ENCODE data around the gene CCDC33.

CCDC33 gene

GRCh38 chr15:74250266-74250665 lies 14.1 kb downstream of the CCDC33 start:
- TF ChIP-seq CTCF (IDR thresholded peaks at IDR 0.05; ENCODE audit: insufficient read depth, low read length, poor library complexity, severe bottlenecking) (no peak), EZH2phosphoT487 (conservative IDR thresholded peaks at IDR 0.05; ENCODE audit: low read length) (no peak)
- Histone ChIP-seq H3K9ac (ENCODE audit: low read length) (no peak overlapping the region), H3K4me3 (ENCODE audit: insufficient read depth, low read length, poor library complexity, severe bottlenecking) (no peak overlapping the region), H3K27ac (ENCODE audit: low read depth, low read length) (no peak overlapping the region), H3K4me2 (ENCODE audit: low read depth, low read length, poor library complexity, severe bottlenecking) (no peak overlapping the region), H3F3A (ENCODE audit: insufficient read depth) (no peaks in the 10 kb centered on the region), H3K79me2 (ENCODE audit: insufficient read depth, low read length) (no peaks in the 10 kb centered on the region), H4K20me1 (ENCODE audit: low read depth, low read length) (no peaks in the 10 kb centered on the region), H3K36me3 (ENCODE audit: low read length) (no peaks in the 10 kb centered on the region), H3K9me3 (ENCODE audit: insufficient read depth, low read length) (no peaks in the 10 kb centered on the region), H2AFZ (ENCODE audit: low read depth, low read length, severe bottlenecking) (no peak overlapping the region), H3K27me3 (ENCODE audit: low read length) (no peaks in the 10 kb centered on the region), H3K9me2 (replicated peaks; ENCODE audit: insufficient read depth, low read length) (no peaks in the 10 kb centered on the region)

GRCh38 chr15:74251131-74251811 lies 15.1 kb downstream of the CCDC33 start:
- H3K9ac ChIP-seq (ENCODE audit: low read length), result no peak overlapping the region
- H3K4me3 ChIP-seq (ENCODE audit: insufficient read depth, low read length, poor library complexity, severe bottlenecking), result no peak overlapping the region
- no peaks in the 10 kb centered on the region for H3K36me3 ChIP-seq (ENCODE audit: low read length)
- no peaks in the 10 kb centered on the region for H3K79me2 ChIP-seq (ENCODE audit: insufficient read depth, low read length)
- no peak overlapping the region for H2AFZ ChIP-seq (ENCODE audit: low read depth, low read length, severe bottlenecking)
- no peak overlapping the region for H3K4me2 ChIP-seq (ENCODE audit: low read depth, low read length, poor library complexity, severe bottlenecking)
- H3K27ac ChIP-seq (ENCODE audit: low read depth, low read length), result no peak overlapping the region
- H3K9me2 ChIP-seq (replicated peaks; ENCODE audit: insufficient read depth, low read length), result no peaks in the 10 kb centered on the region
- no peaks in the 10 kb centered on the region for H3F3A ChIP-seq (ENCODE audit: insufficient read depth)
- H4K20me1 ChIP-seq (ENCODE audit: low read depth, low read length), result no peaks in the 10 kb centered on the region
- no peaks in the 10 kb centered on the region for H3K9me3 ChIP-seq (ENCODE audit: insufficient read depth, low read length)
- no peaks in the 10 kb centered on the region for H3K27me3 ChIP-seq (ENCODE audit: low read length)
- no peak for TF ChIP-seq EZH2phosphoT487 (conservative IDR thresholded peaks at IDR 0.05; ENCODE audit: low read length)
- no peak for TF ChIP-seq CTCF (IDR thresholded peaks at IDR 0.05; ENCODE audit: insufficient read depth, low read length, poor library complexity, severe bottlenecking)

GRCh38 chr15:74252291-74252690 lies 16.2 kb downstream of the CCDC33 start:
- no peak overlapping the region for H2AFZ ChIP-seq (ENCODE audit: low read depth, low read length, severe bottlenecking)
- TF ChIP-seq CTCF (IDR thresholded peaks at IDR 0.05; ENCODE audit: insufficient read depth, low read length, poor library complexity, severe bottlenecking) (no peak), EZH2phosphoT487 (conservative IDR thresholded peaks at IDR 0.05; ENCODE audit: low read length) (no peak)
- H3F3A ChIP-seq (ENCODE audit: insufficient read depth), result no peaks in the 10 kb centered on the region
- H4K20me1 ChIP-seq (ENCODE audit: low read depth, low read length), result no peaks in the 10 kb centered on the region
- no peaks in the 10 kb centered on the region for H3K79me2 ChIP-seq (ENCODE audit: insufficient read depth, low read length)
- H3K27me3 ChIP-seq (ENCODE audit: low read length), result no peaks in the 10 kb centered on the region
- no peak overlapping the region for H3K9ac ChIP-seq (ENCODE audit: low read length)
- no peaks in the 10 kb centered on the region for H3K9me3 ChIP-seq (ENCODE audit: insufficient read depth, low read length)
- H3K4me2 ChIP-seq (ENCODE audit: low read depth, low read length, poor library complexity, severe bottlenecking), result no peak overlapping the region
- no peak overlapping the region for H3K27ac ChIP-seq (ENCODE audit: low read depth, low read length)
- H3K36me3 ChIP-seq (ENCODE audit: low read length), result no peaks in the 10 kb centered on the region
- no peaks in the 10 kb centered on the region for H3K9me2 ChIP-seq (replicated peaks; ENCODE audit: insufficient read depth, low read length)
- no peak overlapping the region for H3K4me3 ChIP-seq (ENCODE audit: insufficient read depth, low read length, poor library complexity, severe bottlenecking)

Measured in SU-DHL-6 (cell line).